Stimulated activated memory B cell treated with anti-CD40 and anti-IgM and Interleukin-4, amounts not matched to agents 10 μg/mL and 1 μg/mL and 100 μg/mL, for 72 hours (primary cell): ENCODE data around the gene KCNC3.

ENCODE experiments used
- ATAC-seq: fragments of 150-1000 bp; cut with Tn5 transposase; 2 replicates; pipeline ENCODE4 v1.10.0; 2021
- H3K27ac Mint-ChIP-seq: one replicate; pipeline ENCODE4 v1.8.0; 2022; ENCODE audit warnings: mild to moderate bottlenecking, mixed read lengths
- H3K27me3 Mint-ChIP-seq: one replicate; pipeline ENCODE4 v1.8.0; 2022; ENCODE audit warnings: mixed read lengths
- H3K36me3 Mint-ChIP-seq: one replicate; pipeline ENCODE4 v1.8.0; 2022; ENCODE audit warnings: mixed read lengths
- H3K4me1 Mint-ChIP-seq: one replicate; pipeline ENCODE4 v1.8.0; 2022; ENCODE audit warnings: mixed read lengths
- H3K4me3 Mint-ChIP-seq: one replicate; pipeline ENCODE4 v1.8.0; 2022; ENCODE audit warnings: mild to moderate bottlenecking, moderate library complexity, mixed read lengths
- H3K9me3 Mint-ChIP-seq: one replicate; pipeline ENCODE4 v1.8.0; 2022; ENCODE audit warnings: mixed read lengths

Gene KCNC3

DNA sequence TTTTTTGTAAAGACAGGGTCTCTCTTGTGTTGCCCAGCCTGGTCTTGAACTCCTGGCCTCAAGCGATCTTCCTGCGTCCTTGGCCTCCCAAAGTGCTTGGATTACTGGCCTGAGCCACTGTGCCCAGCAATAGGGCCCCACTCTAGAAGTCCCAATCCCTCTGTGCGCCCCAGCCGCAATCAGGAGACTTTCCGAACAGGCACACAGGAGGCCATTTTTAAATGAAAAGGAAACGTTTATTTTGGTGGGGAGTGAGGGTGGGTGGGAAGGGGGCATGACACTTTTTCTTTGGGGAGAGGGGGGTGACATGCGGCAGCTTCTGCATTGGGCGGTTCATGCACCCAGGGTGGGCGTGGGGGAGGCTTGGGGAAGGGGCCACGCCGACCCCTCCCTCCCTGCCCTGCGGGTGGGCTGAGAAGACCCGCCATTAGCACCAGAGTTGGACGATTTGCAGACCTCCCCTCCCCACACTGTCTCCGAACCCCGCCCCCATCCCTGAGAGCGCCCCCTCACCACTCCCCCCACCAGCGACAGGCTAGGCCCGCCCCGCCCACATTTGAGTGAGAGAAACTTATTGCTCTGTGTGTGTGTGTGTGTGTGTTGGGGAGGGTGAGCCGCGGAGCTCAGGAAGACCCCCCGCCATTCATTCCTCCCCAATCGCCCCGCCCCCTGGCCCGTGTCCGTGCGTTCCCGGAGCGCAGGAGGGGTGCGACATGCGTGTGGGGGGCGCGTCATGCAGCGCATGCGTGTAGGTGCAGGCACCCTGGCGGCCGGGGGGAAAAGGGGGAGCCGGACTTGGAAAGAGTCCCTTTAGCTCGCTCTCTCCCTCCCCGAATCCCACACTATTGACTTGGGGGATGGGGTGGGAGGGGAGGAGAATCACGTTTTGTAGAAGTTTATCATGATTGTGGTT is 17.2 kb downstream of the KCNC3 start:
- Mint-ChIP-seq H3K4me1 (peaks cover 39% of the 10 kb centered on the region), H3K4me3 (no peak overlapping the region), H3K27ac (no peak overlapping the region), H3K27me3 (peaks cover 83% of the 10 kb centered on the region), H3K36me3 (peaks cover 4% of the 10 kb centered on the region), H3K9me3 (no peaks in the 10 kb centered on the region)
- ATAC-seq: no peak

DNA sequence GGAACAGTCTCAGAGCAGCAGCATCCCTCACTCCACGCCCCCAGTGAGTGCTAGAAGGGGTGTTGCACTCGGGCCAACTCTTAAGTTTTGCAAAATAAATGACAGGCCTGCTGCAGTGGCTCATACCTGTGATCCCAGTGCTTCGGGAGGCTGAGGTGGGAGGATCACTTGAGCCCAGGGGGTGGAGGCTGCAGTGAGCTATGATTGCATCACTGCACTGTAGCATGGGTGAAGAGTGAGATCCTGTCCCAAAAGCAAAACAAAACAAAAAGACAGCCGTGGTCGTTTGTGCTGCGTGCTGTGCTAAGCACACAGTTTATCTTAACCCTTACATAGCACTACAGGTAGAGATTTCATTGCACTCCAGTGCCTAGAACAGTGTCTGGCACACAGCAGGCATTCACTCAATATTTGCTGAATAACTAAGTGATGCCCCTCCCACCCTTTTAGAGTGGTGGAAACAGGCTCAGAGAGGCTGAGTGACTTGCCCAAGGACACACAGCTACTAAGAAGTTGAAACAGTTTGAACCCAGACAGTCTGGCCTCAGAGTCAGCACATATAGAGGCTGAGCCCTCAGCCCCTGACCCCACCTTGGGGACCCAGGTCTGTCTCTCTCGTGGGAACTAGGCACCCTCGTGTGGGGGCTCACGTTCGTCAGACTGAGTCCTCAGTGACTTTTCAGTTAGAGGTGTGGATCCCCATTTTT is 18.3 kb downstream of the KCNC3 start:
- Mint-ChIP-seq H3K36me3 (no peaks in the 10 kb centered on the region), H3K27me3 (peaks cover 75% of the 10 kb centered on the region), H3K4me3 (no peak overlapping the region), H3K4me1 (peaks cover 33% of the 10 kb centered on the region), H3K27ac (no peak overlapping the region), H3K9me3 (no peaks in the 10 kb centered on the region)
- no peak for ATAC-seq

DNA sequence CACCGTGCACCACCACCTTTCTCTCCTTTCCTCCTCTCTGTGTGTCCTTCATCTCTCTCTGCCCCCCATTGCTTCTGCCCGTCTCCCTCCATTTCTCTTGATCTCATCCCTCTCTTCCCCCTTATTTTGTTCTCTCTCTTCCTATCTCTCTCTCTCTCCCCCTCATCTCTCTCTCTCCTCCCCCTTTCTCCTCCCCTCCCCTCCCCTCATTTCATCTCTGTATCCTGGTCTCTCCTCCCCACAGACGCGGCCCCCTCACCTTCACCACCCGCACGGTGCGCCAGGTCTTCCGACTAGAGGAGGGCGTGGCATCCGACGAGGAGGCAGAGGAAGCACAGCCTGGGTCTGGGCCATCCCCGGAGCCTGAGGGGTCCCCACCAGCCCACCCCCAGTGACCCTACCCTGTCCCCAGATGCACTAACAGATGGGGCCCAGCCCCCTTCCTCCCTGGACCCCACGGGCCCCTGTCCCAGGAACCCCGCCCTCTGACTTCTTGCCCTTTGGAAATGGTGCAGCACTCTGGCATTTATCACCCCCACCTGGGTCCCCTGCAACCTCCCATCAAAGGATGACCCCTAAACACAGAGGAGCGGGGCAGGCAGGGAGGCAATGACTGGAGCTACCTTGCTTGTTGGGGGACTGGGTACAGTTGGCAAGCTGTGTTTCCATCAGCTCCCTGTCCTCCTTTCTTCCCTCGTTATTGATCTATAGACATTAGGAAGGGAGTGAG is 19.6 kb downstream of the KCNC3 start:
- peaks cover 72% of the 10 kb centered on the region for H3K27me3 Mint-ChIP-seq
- no peaks in the 10 kb centered on the region for H3K36me3 Mint-ChIP-seq
- peaks cover 21% of the 10 kb centered on the region for H3K4me1 Mint-ChIP-seq
- no peak overlapping the region for H3K27ac Mint-ChIP-seq
- peak; percentile 21 for ATAC-seq
- H3K9me3 Mint-ChIP-seq: no peaks in the 10 kb centered on the region
- H3K4me3 Mint-ChIP-seq: no peak overlapping the region

DNA sequence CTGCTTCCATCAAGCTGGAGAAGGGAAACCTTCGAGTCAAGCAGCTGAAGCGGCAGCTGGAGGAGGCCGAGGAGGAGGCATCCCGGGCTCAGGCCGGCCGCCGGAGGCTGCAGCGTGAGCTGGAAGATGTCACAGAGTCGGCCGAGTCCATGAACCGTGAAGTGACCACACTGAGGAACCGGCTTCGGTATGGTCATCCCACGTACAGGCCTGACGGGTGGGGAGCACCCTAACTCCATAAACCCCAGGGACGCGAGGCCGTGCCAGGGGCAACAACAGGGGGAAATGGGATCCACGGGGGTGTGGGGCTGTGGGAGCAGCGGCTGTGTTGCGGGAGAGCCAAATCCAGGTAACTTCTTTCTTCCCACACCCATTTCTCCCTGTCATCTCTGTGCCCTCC is 20.2 kb downstream of the KCNC3 start:
- H3K36me3 Mint-ChIP-seq: no peaks in the 10 kb centered on the region
- peaks cover 15% of the 10 kb centered on the region for H3K4me1 Mint-ChIP-seq
- H3K27me3 Mint-ChIP-seq: peaks cover 71% of the 10 kb centered on the region
- H3K9me3 Mint-ChIP-seq: no peaks in the 10 kb centered on the region
- no peak overlapping the region for H3K27ac Mint-ChIP-seq
- no peak for ATAC-seq
- H3K4me3 Mint-ChIP-seq: no peak overlapping the region

DNA sequence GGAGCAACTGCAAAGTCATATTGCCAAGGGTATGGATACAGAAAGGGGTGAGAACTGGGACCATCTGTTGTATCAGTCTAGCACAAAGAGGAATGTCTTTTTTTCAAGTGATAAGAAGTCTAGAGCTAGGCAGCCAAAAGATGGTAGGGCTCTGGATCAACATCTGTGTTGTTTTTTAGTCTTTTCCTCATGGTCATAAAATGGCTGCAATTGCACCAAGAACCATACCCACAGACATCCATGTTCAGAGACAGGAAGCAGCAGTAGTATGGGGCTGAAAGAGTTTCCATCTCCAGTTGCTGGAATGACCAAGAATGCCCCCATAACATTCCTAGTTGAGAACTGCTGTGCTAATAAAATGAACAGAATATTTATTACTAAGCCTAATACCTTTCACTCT is 25.6 kb downstream of the KCNC3 start:
- H3K27ac Mint-ChIP-seq: no peak overlapping the region
- H3K36me3 Mint-ChIP-seq: no peaks in the 10 kb centered on the region
- ATAC-seq: no peak
- no peak overlapping the region for H3K4me3 Mint-ChIP-seq
- no peaks in the 10 kb centered on the region for H3K4me1 Mint-ChIP-seq
- H3K27me3 Mint-ChIP-seq: peaks cover 54% of the 10 kb centered on the region
- no peaks in the 10 kb centered on the region for H3K9me3 Mint-ChIP-seq

DNA sequence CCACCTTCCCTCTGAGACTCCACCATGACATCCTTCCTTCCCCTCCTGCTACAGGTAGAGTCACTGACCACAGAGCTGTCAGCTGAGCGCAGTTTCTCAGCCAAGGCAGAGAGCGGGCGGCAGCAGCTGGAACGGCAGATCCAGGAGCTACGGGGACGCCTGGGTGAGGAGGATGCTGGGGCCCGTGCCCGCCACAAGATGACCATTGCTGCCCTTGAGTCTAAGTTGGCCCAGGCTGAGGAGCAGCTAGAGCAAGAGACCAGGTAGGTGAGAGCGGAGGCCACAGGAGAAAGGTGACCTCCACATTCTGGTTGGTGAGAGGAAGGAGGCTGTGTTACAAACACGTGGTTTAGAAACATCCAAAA is 27.6 kb downstream of the KCNC3 start:
- H3K36me3 Mint-ChIP-seq: no peaks in the 10 kb centered on the region
- peaks cover 57% of the 10 kb centered on the region for H3K27me3 Mint-ChIP-seq
- no peaks in the 10 kb centered on the region for H3K9me3 Mint-ChIP-seq
- H3K4me1 Mint-ChIP-seq: no peaks in the 10 kb centered on the region
- no peak overlapping the region for H3K4me3 Mint-ChIP-seq
- no peak overlapping the region for H3K27ac Mint-ChIP-seq
- ATAC-seq: no peak

DNA sequence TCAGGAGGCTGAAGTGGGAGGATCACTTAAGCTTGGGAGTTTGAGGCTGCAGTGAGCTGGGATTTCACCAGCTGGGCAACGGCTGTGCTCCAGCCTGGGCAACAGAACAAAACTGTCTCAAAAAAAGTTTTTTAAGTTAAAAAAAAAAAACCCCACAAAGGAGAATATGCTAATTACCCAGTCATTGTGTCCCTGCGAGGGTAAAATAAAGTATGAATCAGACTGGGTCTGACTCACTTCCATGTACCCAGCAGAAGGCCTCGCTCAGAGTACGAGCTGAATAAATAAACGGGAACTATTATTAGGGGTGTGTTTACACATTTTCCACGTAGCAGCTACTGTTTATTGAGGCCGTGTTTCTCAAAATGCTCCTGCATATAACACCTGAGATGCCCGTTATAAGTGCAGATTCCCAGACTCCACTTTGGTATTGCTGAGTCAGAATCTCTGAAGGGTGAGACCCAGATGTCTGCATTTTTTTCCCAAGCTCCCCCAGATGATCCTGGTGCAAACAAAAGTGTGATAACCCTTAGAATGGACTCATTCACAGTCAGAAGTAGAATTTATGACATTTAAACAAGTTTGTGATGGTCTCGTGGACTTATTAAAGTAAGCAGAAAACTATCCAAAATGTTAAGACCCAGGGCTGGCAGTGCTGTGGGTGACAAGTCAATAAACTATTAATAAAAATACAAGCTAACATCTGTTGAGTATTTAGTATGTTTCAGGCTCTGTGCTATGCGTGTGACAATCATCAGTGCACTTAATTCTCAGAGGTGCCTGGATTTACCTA is 28.2 kb downstream of the KCNC3 start:
- Mint-ChIP-seq H3K4me3 (no peak overlapping the region), H3K9me3 (no peaks in the 10 kb centered on the region), H3K27ac (no peak overlapping the region), H3K27me3 (peaks cover 63% of the 10 kb centered on the region), H3K4me1 (no peaks in the 10 kb centered on the region), H3K36me3 (no peaks in the 10 kb centered on the region)
- ATAC-seq: peak; percentile 90

DNA sequence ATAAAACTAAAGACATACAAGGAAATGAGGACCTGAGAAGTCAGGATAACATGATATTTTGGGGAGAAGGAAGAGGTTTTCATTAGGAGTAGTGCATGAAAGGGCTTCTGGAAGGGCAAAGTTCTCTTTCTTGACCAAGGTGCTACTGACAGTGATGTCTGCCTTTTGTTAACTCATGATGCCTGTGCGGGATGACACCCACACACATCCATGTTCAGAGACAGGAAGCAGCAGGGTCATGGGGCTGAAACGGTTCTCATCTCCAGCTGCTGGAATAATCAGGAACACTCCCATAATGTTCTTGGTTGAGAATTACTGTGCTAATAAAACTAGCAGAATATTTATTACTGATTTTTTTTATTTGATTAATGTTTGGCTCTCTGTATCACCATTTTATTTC is 29.1 kb downstream of the KCNC3 start:
- Mint-ChIP-seq H3K9me3 (no peaks in the 10 kb centered on the region), H3K4me1 (no peaks in the 10 kb centered on the region), H3K27ac (no peak overlapping the region), H3K36me3 (no peaks in the 10 kb centered on the region), H3K4me3 (no peak overlapping the region), H3K27me3 (peaks cover 65% of the 10 kb centered on the region)
- no peak for ATAC-seq

DNA sequence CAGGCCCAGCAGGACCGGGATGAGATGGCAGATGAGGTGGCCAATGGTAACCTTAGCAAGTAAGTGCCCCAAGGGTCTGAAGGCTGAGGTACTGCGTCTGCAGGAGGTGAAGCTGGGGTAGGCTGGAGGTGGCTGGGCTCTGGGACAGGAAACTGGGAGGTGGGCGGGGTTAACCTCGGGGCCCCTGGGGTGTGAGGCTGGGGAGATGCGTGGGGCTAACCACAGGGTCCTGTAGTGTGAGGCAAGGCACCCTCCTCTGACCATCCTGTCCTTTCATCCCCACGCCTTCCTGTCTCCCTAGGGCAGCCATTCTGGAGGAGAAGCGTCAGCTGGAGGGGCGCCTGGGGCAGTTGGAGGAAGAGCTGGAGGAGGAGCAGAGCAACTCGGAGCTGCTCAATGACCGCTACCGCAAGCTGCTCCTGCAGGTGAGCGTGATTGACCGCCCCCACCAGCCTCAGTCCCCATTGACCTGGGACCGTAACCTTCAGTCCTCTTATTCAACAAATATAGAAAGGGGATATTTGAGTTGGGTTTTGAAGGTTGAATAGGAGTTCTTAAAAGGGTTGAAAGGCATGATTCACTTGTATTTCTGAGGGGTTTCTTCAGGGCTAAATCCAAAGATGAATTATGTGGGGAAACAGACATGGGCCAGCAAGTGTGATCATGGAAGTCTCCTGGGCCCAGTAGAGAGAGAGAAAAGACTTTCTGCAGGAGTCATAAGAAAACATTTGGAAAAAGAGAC is 35.7 kb downstream of the KCNC3 start:
- Mint-ChIP-seq H3K4me1 (no peaks in the 10 kb centered on the region), H3K27ac (no peak overlapping the region), H3K9me3 (peaks cover 16% of the 10 kb centered on the region), H3K27me3 (peaks cover 92% of the 10 kb centered on the region), H3K36me3 (peaks cover 9% of the 10 kb centered on the region), H3K4me3 (no peak overlapping the region)
- no peak for ATAC-seq

DNA sequence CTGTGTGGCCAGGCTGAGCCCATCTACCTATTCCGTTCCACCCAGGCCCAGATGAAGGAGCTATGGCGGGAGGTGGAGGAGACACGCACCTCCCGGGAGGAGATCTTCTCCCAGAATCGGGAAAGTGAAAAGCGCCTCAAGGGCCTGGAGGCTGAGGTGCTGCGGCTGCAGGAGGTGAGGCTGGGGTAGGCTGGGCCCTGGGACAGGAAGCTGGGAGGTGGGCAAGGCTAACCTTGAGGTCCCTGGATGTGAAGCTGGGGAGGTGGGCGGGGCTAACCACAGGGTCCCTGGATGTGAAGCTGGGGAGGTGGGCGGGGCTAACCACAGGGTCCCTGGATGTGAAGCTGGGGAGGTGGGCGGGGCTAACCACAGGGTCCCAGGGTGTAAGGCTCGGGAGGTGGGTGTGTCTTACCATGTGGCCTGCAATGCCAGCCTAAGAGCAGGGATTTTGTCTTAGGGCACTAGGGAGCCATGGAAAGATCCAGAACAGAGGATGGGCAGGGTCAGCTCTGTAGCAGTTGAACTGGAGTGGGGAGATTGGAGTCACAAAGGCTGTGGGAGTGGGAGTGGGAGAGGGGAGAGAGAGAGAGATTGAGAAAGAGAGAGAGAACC is 36.9 kb downstream of the KCNC3 start:
- no peak for ATAC-seq
- Mint-ChIP-seq H3K36me3 (peaks cover 9% of the 10 kb centered on the region), H3K27me3 (peaks cover 92% of the 10 kb centered on the region), H3K4me3 (no peak overlapping the region), H3K4me1 (no peaks in the 10 kb centered on the region), H3K9me3 (peaks cover 23% of the 10 kb centered on the region), H3K27ac (no peak overlapping the region)

DNA sequence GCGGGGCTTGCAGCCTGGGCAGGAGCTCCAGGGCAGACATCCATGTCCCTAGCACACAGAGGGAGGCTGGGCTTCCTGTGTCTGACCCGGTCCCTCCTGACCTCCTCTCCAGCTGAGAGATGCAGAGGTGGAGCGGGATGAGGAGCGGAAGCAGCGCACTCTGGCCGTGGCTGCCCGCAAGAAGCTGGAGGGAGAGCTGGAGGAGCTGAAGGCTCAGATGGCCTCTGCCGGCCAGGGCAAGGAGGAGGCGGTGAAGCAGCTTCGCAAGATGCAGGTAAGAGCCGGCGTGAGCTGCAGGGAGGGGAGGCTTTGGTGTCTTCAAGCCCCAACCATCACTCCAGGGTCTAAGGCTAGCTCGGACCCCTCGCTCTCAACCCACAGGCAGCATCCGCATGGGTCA is 38.4 kb downstream of the KCNC3 start:
- Mint-ChIP-seq H3K27me3 (peaks cover 86% of the 10 kb centered on the region), H3K4me1 (no peaks in the 10 kb centered on the region), H3K27ac (no peak overlapping the region), H3K36me3 (peaks cover 11% of the 10 kb centered on the region), H3K9me3 (peaks cover 30% of the 10 kb centered on the region), H3K4me3 (no peak overlapping the region)
- ATAC-seq: no peak

DNA sequence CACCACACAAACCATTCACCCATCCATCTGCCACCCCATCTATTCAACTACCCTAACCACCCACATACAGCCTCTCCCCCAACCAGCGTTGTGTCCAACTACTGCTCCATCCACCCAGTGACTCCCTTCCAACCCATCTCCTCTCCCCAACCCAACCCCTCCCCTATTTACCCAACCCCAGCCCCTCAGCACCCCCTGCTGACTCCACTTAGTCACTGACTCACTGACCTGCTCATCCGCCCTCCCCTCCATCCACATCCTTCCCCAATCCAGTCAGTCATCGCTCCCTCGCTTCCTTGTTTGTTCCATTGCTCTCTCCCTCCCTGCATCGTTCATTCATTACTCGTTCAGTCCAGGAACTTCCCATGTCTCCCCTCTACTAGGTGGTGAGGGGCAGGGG is 39.2 kb downstream of the KCNC3 start:
- Mint-ChIP-seq H3K4me3 (no peak overlapping the region), H3K9me3 (peaks cover 33% of the 10 kb centered on the region), H3K27me3 (peaks cover 87% of the 10 kb centered on the region), H3K36me3 (peaks cover 14% of the 10 kb centered on the region), H3K4me1 (no peaks in the 10 kb centered on the region), H3K27ac (no peak overlapping the region)
- no peak for ATAC-seq

DNA sequence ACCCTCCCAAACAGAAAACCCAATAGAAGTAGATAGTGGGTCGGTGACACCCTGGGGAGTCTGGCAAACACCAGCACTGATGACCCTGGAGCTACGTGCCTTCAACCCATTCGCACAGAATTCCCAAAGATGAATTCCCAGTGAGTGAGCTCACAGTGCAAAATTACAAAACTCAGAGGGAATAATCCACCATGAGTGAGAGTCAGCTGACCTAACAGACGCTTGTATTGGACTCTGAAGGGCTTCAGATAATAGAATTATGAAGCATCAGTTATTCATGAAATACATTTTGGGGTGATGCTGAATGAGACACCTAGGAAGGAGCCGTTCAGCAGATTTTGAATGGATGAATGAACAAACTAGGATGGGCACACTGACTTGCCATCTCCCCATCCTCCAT is 40.2 kb downstream of the KCNC3 start:
- Mint-ChIP-seq H3K27me3 (peaks cover 81% of the 10 kb centered on the region), H3K4me3 (no peak overlapping the region), H3K9me3 (peaks cover 36% of the 10 kb centered on the region), H3K27ac (no peak overlapping the region), H3K4me1 (no peaks in the 10 kb centered on the region), H3K36me3 (peaks cover 14% of the 10 kb centered on the region)
- no peak for ATAC-seq

DNA sequence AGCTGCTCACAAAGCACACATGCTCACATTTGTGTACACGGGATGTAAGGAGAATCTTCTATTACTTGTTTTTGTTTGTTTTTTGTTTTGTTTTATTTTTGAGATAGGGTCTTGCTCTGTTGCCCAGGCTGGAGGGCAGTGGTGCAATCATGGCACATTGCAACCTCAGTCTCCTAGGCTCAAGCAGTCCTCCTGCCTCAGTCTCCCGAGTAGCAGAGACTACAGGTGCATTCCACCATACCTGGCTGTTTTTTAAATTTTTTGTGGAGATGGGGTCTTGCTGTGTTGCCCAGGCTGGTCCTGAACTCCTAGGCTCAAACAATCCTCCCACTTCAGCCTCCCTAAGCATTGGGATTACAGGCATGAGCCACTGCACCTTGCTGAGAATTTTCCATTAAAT is 41.8 kb downstream of the KCNC3 start:
- H3K9me3 Mint-ChIP-seq: peaks cover 26% of the 10 kb centered on the region
- H3K27ac Mint-ChIP-seq: no peak overlapping the region
- no peak for ATAC-seq
- H3K27me3 Mint-ChIP-seq: peaks cover 65% of the 10 kb centered on the region
- peaks cover 14% of the 10 kb centered on the region for H3K36me3 Mint-ChIP-seq
- H3K4me1 Mint-ChIP-seq: no peaks in the 10 kb centered on the region
- H3K4me3 Mint-ChIP-seq: no peak overlapping the region
